H1 (cell line): ENCODE results near the gene CELSR1. TPM values are rescaled to one million over a fixed set of nuclear protein-coding genes. Genes with fewer than 3 reads are reported as not detected.
A peak's percentile ranks its signal among the peaks of the same experiment; 100 is the strongest.

Experiments used
- CTCF ChIA-PET: fragments of 300-600 bp; sonication (Branson Sonifier 250); formaldehyde crosslinking; loops from one replicate; lab custom pipeline; 2021; ENCODE audit not compliant: partially characterized antibody; lab: Charles Lee
- POLR2A ChIA-PET: fragments of 300-600 bp; sonication (Branson Sonifier 250); formaldehyde crosslinking; loops from one replicate; lab custom pipeline; 2021; ENCODE audit warnings: inconsistent platforms; ENCODE audit not compliant: partially characterized antibody; lab: Charles Lee
- DNase-seq, 2 experiments: peaks; one replicate each; pipeline versions ENCODE4 v3.0.0 to v3.0.0-alpha.2; 2010 to 2022; ENCODE audit warnings: low spot score in 2 of 2, low read depth in 1 of 2, mixed read lengths in 1 of 2
- FAIRE-seq: peaks from 2 replicates; lab custom pipeline; 2011; peaks lifted over from hg19 to GRCh38; lab: Jason Lieb, UNC
- H2AFZ ChIP-seq: 2 replicates; pipeline ENCODE4 v1.8.1; 2012; ENCODE audit warnings: low read length, inconsistent platforms
- H2AK5ac ChIP-seq: 2 replicates; pipeline ENCODE4 v1.6.1; 2013; ENCODE audit warnings: low read depth, low read length
- H2BK120ac ChIP-seq: replicated peaks from 2 replicates; pipeline ENCODE3; 2013; ENCODE audit warnings: low read depth, low read length, inconsistent platforms
- H2BK12ac ChIP-seq: 2 replicates; pipeline ENCODE4 v1.6.1; 2013; ENCODE audit warnings: low read depth, low read length
- H2BK15ac ChIP-seq: 2 replicates; pipeline ENCODE4 v1.6.1; 2013; ENCODE audit warnings: low read length
- H2BK20ac ChIP-seq: 2 replicates; pipeline ENCODE4 v1.6.1; 2013; ENCODE audit warnings: low read length
- H2BK5ac ChIP-seq: 2 replicates; pipeline ENCODE4 v1.6.1; 2013; ENCODE audit warnings: low read depth, low read length
- H3K14ac ChIP-seq: 2 replicates; pipeline ENCODE4 v1.6.1; 2013; ENCODE audit warnings: inconsistent platforms; ENCODE audit not compliant: insufficient read length
- H3K18ac ChIP-seq: 2 replicates; pipeline ENCODE4 v1.6.1; 2013; ENCODE audit warnings: low read length; ENCODE audit errors: extremely low read depth
- H3K23ac ChIP-seq: 2 replicates; pipeline ENCODE4 v1.6.1; 2013; ENCODE audit warnings: inconsistent platforms; ENCODE audit not compliant: insufficient read length
- H3K23me2 ChIP-seq: 2 replicates; pipeline ENCODE4 v1.6.1; 2013; ENCODE audit warnings: low read depth, low read length
- H3K27ac ChIP-seq: 2 replicates; pipeline ENCODE4 v1.6.1; 2011; ENCODE audit warnings: low read depth, low read length, inconsistent platforms
- H3K27me3 ChIP-seq, 4 experiments: replicated peaks in 1 of 4; 1 replicate in 1 of 4; 2 replicates in 3 of 4; pipeline versions ENCODE4 v1.6.1 to v1.8.1; 2011 to 2013; ENCODE audit warnings: low read length in 3 of 4, mild to moderate bottlenecking in 3 of 4, inconsistent platforms in 2 of 4, mixed read lengths in 2 of 4, moderate library complexity in 1 of 4; ENCODE audit not compliant: control insufficient read depth in 3 of 4, insufficient read depth in 3 of 4; ENCODE audit errors: extremely low read depth in 1 of 4
- H3K36me3 ChIP-seq, 4 experiments: 2 replicates each; pipeline versions ENCODE4 v1.6.1 to v1.8.1; 2011 to 2013; ENCODE audit warnings: mild to moderate bottlenecking in 4 of 4, low read length in 3 of 4, moderate library complexity in 2 of 4, control low read depth in 1 of 4, inconsistent platforms in 1 of 4; ENCODE audit not compliant: insufficient read depth in 4 of 4, control insufficient read depth in 2 of 4
- H3K4ac ChIP-seq: replicated peaks from 2 replicates; pipeline ENCODE3; 2013; ENCODE audit warnings: low read length, low read depth, mixed read lengths, inconsistent platforms; ENCODE audit not compliant: insufficient read length
- H3K4me1 ChIP-seq, 4 experiments: replicated peaks in 1 of 4; 1 replicate in 1 of 4; 2 replicates in 3 of 4; pipeline versions ENCODE4 v1.6.1 to v1.8.1; 2011 to 2013; ENCODE audit warnings: low read length in 3 of 4, inconsistent platforms in 2 of 4, mixed read lengths in 1 of 4; ENCODE audit not compliant: insufficient read depth in 4 of 4, control insufficient read depth in 3 of 4
- H3K4me2 ChIP-seq, 2 experiments: 2 replicates each; pipeline versions ENCODE4 v1.6.1 to v1.8.1; 2011 to 2013; ENCODE audit warnings: low read depth in 2 of 2, low read length in 2 of 2, control low read depth in 1 of 2, inconsistent platforms in 1 of 2, mild to moderate bottlenecking in 1 of 2; ENCODE audit not compliant: insufficient read depth in 1 of 2
- H3K4me3 ChIP-seq, 4 experiments: fragments of 200-600, 300-600 bp in 1 of 4; sonication (generic), shearing (Covaris generic), sonication (Bioruptor Twin) in 1 of 4; 2 replicates each; pipeline versions ENCODE4 v1.5.1 to v1.8.1; 2011 to 2016; ENCODE audit warnings: low read length in 4 of 4, low read depth in 3 of 4, control low read depth in 2 of 4, inconsistent platforms in 2 of 4, mild to moderate bottlenecking in 2 of 4, mixed read lengths in 1 of 4, moderate library complexity in 1 of 4; ENCODE audit not compliant: insufficient read depth in 2 of 4; ENCODE audit errors: extremely low read depth in 1 of 4
- H3K56ac ChIP-seq: replicated peaks from 2 replicates; pipeline ENCODE3; 2013; ENCODE audit warnings: low read depth, mild to moderate bottlenecking, mixed read lengths, low read length, inconsistent platforms; ENCODE audit not compliant: insufficient read length
- H3K79me1 ChIP-seq: 2 replicates; pipeline ENCODE4 v1.6.1; 2013; ENCODE audit warnings: low read depth, low read length, control low read depth
- H3K79me2 ChIP-seq, 2 experiments: 2 replicates each; pipeline versions ENCODE4 v1.6.1 to v1.8.1; 2012 to 2013; ENCODE audit warnings: low read length in 2 of 2, mild to moderate bottlenecking in 2 of 2, inconsistent platforms in 1 of 2; ENCODE audit not compliant: insufficient read depth in 2 of 2, control insufficient read depth in 1 of 2
- H3K9ac ChIP-seq, 4 experiments: replicated peaks in 1 of 4; 1 replicate in 1 of 4; 2 replicates in 3 of 4; pipeline versions ENCODE4 v1.6.1 to v1.8.1; 2011 to 2013; ENCODE audit warnings: low read depth in 3 of 4, low read length in 3 of 4, control low read depth in 2 of 4, mild to moderate bottlenecking in 2 of 4, moderate library complexity in 2 of 4, inconsistent platforms in 1 of 4; ENCODE audit errors: extremely low read depth in 1 of 4
- H3K9me3 ChIP-seq, 2 experiments: 2 replicates each; pipeline versions ENCODE4 v1.6.1 to v1.8.1; 2012 to 2013; ENCODE audit warnings: mild to moderate bottlenecking in 2 of 2, moderate library complexity in 2 of 2, control low read depth in 1 of 2, inconsistent platforms in 1 of 2, low read depth in 1 of 2, low read length in 1 of 2, mixed read lengths in 1 of 2; ENCODE audit not compliant: insufficient read depth in 2 of 2
- H4K20me1 ChIP-seq, 2 experiments: replicated peaks in 1 of 2; 2 replicates each; pipeline versions ENCODE3 to v1.8.1; 2011 to 2013; ENCODE audit warnings: inconsistent platforms in 2 of 2, low read length in 2 of 2, mild to moderate bottlenecking in 1 of 2; ENCODE audit not compliant: insufficient read depth in 2 of 2, control insufficient read depth in 1 of 2
- H4K5ac ChIP-seq: 2 replicates; pipeline ENCODE4 v1.6.1; 2013; ENCODE audit warnings: low read length, low read depth, mixed read lengths, inconsistent platforms; ENCODE audit not compliant: insufficient read length
- H4K8ac ChIP-seq: 2 replicates; pipeline ENCODE4 v1.8.0; 2013; ENCODE audit warnings: mild to moderate bottlenecking, moderate library complexity, low read length, inconsistent platforms; ENCODE audit not compliant: insufficient read depth; ENCODE audit errors: extremely low read depth
- H4K91ac ChIP-seq: replicated peaks from 2 replicates; pipeline ENCODE3; 2013; ENCODE audit warnings: low read length, mixed read lengths, inconsistent platforms; ENCODE audit not compliant: insufficient read length
- CHD1 ChIP-seq: IDR thresholded peaks from 2 replicates; pipeline ENCODE4 v1.6.1; 2012; ENCODE audit warnings: low read depth, low read length, improper control_type of control experiment
- CTBP2 ChIP-seq: IDR thresholded peaks from 2 replicates; pipeline ENCODE4 v1.7.0; 2011; ENCODE audit warnings: borderline replicate concordance, mild to moderate bottlenecking, moderate library complexity, mixed read lengths, low read length; ENCODE audit not compliant: insufficient read depth, insufficient read length
- FOSL1 ChIP-seq: IDR thresholded peaks from 2 replicates; pipeline ENCODE4 v1.6.1; 2011; ENCODE audit warnings: mild to moderate bottlenecking, low read depth, low read length, moderate library complexity; ENCODE audit not compliant: insufficient read depth
- JUND ChIP-seq: IDR thresholded peaks from 2 replicates; pipeline ENCODE4 v1.6.1; 2011; ENCODE audit warnings: mild to moderate bottlenecking, improper control_type of control experiment, low read length
- KDM4A ChIP-seq: IDR thresholded peaks from one replicate; pipeline ENCODE4 v1.7.1; 2012; ENCODE audit warnings: low read depth, mild to moderate bottlenecking, moderate library complexity, low read length, inconsistent platforms; ENCODE audit not compliant: severe bottlenecking
- KDM5A ChIP-seq: fragments of 200-600 bp; IDR thresholded peaks from 2 replicates; pipeline ENCODE4 v1.7.1; 2012; ENCODE audit warnings: mild to moderate bottlenecking, low read length, inconsistent platforms, mixed read lengths
- RFX5 ChIP-seq: IDR thresholded peaks from 2 replicates; pipeline ENCODE4 v1.6.1; 2011; ENCODE audit warnings: low read depth, low read length, improper control_type of control experiment, borderline replicate concordance
- RNF2 ChIP-seq: fragments of 200-900, 300-1000 bp; sonication (generic); IDR thresholded peaks from 2 replicates; pipeline ENCODE4 v1.7.1; 2016; ENCODE audit warnings: borderline replicate concordance, low read depth, mild to moderate bottlenecking, antibody characterized with exemption, low read length; ENCODE audit not compliant: poor library complexity, severe bottlenecking; ENCODE audit errors: missing control alignments
- SP4 ChIP-seq: IDR thresholded peaks from 2 replicates; pipeline ENCODE4 v1.6.1; 2012; ENCODE audit warnings: low read length, inconsistent platforms
- YY1 ChIP-seq: IDR thresholded peaks from 2 replicates; pipeline ENCODE4 v1.6.1; 2011; ENCODE audit warnings: low read depth, mild to moderate bottlenecking, low read length
- WGBS, 2 experiments: shearing (Covaris generic) in 1 of 2; methylation state at CpG; one replicate each; pipeline versions ENCODE4 v1.1.6 to v1.1.7; 2013 to 2015; ENCODE audit warnings: low lambda C conversion rate in 2 of 2, mixed read lengths in 2 of 2, inconsistent platforms in 1 of 2, low coverage in 1 of 2, missing lambda C conversion rate in 1 of 2; ENCODE audit not compliant: insufficient replicate concordance in 2 of 2, insufficient coverage in 1 of 2, insufficient read length in 1 of 2; ENCODE audit errors: extremely low coverage in 1 of 2, missing lambda C conversion rate in 1 of 2; 5-methylcytosine and 5-hydroxymethylcytosine counted together
- polyA plus RNA-seq, 7 experiments: library from polyadenylated mRNA; depleted of rRNA in 3 of 7; stranded (reverse) in 5 of 7; unstranded in 2 of 7; fragments of >200 nt in 5 of 7; fragments of 200-250 nt in 2 of 7; gene quantifications; 1 replicate in 5 of 7; 2 replicates in 1 of 7; 4 replicates in 1 of 7; pipeline versions ENCODE4 v1.2.1 to v1.2.3, GENCODE V29; 2011 to 2013; ENCODE audit warnings: missing spikeins in 2 of 7, mixed read lengths in 2 of 7
- total RNA-seq: library from RNA; stranded (reverse); fragmentation: NEBNext Ultra II Directional; extraction: Animal tissue kit (Norgen Biotek cat#: 25700); gene quantifications from 2 replicates; pipeline ENCODE4 v1.2.1, GENCODE V29; 2021
- TF ChIP-seq, protein P1 (sequence below): IDR thresholded peaks from 2 replicates; pipeline ENCODE4 v1.6.1; 2011; ENCODE audit warnings: low read depth, mild to moderate bottlenecking, low read length; ENCODE audit not compliant: insufficient read depth
- TF ChIP-seq, protein P2 (sequence below): IDR thresholded peaks from 2 replicates; pipeline ENCODE4 v1.6.1; 2012; ENCODE audit warnings: inconsistent platforms

Gene CELSR1
- total and polyA plus RNA-seq, 2 of the 8 experiments (the other 6 are each of a cell fraction or from before 2014, with no cell fraction given) = 9.0 to 12.4 TPM

DNA sequence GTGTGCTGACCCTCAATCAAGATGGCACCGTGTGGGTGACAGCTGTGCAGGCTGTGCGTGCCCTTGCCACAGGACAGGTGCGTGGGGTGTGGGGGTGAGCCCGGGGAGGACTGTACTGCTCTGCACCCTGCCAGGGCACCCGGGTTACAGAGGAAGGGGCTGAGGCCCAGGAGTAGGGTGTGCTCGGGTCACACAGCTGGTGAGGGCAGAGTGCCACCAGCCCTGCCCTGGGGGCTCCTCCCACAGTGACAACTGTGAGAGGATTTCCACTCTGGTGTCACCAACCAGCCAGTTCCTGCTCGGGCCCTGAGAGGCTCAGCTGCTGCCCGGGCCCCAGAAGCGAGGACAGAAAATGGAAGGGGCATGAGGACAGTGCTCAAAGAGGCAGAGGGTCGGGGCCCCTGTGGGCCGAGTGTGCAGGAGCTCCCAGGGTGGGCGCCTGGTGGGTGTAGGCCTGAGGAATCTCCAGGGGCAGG is 181.4 kb downstream of the CELSR1 start:
- Histone ChIP-seq H2BK15ac (no peak overlapping the region), H3K56ac (no peak overlapping the region), H4K8ac (no peak overlapping the region), H2BK12ac (no peak overlapping the region), H3K79me1 (0 out of 2 replicates have a peak, but pooled peaks cover 4% of the 10 kb centered on the region), H3K14ac (no peak overlapping the region), H4K91ac (no peak overlapping the region), H3K9ac (no peak overlapping the region), H4K20me1 (peaks cover 13 to 21% of the 10 kb centered on the region in 2 experiments), H3K18ac (no peak overlapping the region), H3K36me3 (peaks cover 8 to 44% (median 32%) of the 10 kb centered on the region in 4 experiments; a peak in 7 of 8 replicates), H2AK5ac (no peak overlapping the region), H3K4me1 (no peaks in the 10 kb centered on the region), H3K23ac (no peak overlapping the region), H3K4me3 (no peak overlapping the region), H3K9me3 (no peaks in the 10 kb centered on the region; a peak in 1 of 4 replicates), H3K4ac (no peak overlapping the region), H2AFZ (no peak overlapping the region), H3K27ac (0 out of 2 replicates have a peak overlapping the region, but pooled peaks have one; percentile 35), H2BK20ac (no peak overlapping the region), H4K5ac (no peak overlapping the region), H2BK120ac (no peak overlapping the region), H3K79me2 (no peaks in the 10 kb centered on the region), H2BK5ac (no peak overlapping the region), H3K27me3 (no peaks in the 10 kb centered on the region), H3K4me2 (no peak overlapping the region), H3K23me2 (no peaks in the 10 kb centered on the region)
- POLR2A ChIA-PET = interaction anchor here (1.1 to 1.9 kb wide), 2 partner anchors 16 to 28 kb away, joined by 3 to 4 read pairs; no protein-coding TSS in a partner anchor
- CTCF ChIA-PET = interaction anchor here (0.7 to 5.8 kb wide), 19 partner anchors 10 to 221 kb away, joined by 3 to 60 read pairs (median 4); partner anchors contain the start of gene CELSR1
- FAIRE-seq (no peak), DNase-seq (no peak)
- WGBS, 2 experiments = 94% methylated on average over 12 of the region's 12 CpGs; no CpG with 5 or more reads in 1 of the 2 experiments
- TF ChIP-seq SP4 (no peak), RNF2 (no peak), JUND (no peak), CHD1 (no peak), YY1 (no peak), CTBP2 (no peak), KDM4A (no peak), KDM5A (no peak), FOSL1 (no peak), RFX5 (no peak)
- TF ChIP-seq, protein P1, sequence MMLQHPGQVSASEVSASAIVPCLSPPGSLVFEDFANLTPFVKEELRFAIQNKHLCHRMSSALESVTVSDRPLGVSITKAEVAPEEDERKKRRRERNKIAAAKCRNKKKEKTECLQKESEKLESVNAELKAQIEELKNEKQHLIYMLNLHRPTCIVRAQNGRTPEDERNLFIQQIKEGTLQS = no peak
- TF ChIP-seq, protein P2, sequence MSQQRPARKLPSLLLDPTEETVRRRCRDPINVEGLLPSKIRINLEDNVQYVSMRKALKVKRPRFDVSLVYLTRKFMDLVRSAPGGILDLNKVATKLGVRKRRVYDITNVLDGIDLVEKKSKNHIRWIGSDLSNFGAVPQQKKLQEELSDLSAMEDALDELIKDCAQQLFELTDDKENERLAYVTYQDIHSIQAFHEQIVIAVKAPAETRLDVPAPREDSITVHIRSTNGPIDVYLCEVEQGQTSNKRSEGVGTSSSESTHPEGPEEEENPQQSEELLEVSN = no peak
